ENCODE measurements around the gene GPR146.
A peak's percentile ranks its signal among the peaks of the same experiment; 100 is the strongest.

The GPR146 gene

DNA sequence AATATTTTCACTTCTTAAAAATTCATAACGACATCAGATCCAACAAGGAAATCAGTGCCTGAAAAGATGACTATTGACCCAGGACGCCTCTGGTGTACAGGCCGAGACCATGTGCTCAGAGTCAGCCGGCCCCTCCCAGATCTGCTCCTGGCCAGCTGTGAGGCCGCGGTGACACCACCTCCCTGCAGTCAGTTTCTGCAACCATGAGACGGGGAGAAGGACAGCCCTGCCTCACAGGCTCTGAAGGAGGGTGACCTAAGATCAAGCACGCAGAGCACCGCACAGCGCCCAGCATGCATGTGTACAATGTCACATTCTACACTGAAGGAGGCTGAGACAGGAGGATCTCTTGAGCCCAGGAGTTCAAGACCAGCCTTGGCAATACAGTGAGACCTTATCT lies 40.9 kb downstream of the GPR146 start:
- Histone ChIP-seq H3K4me1 (ENCODE audit: control insufficient read depth, insufficient read depth, low read length, poor library complexity, severe bottlenecking) (peaks cover 33% of the 10 kb centered on the region), H3K36me3 (ENCODE audit: control insufficient read depth, insufficient read depth, low read length) (no peaks in the 10 kb centered on the region), H3K9me3 (ENCODE audit: control insufficient read depth, low read length) (no peaks in the 10 kb centered on the region), H3K27ac (ENCODE audit: low read depth, low read length, severe bottlenecking) (no peak overlapping the region), H3K4me3 (ENCODE audit: extremely low read depth, insufficient read depth, low read length, poor library complexity, severe bottlenecking) (no peak overlapping the region)
- WGBS, 2 experiments (ENCODE audit: insufficient coverage in 2 of 2): 91 to 96% methylated on average over 10 of the region's 10 CpGs

DNA sequence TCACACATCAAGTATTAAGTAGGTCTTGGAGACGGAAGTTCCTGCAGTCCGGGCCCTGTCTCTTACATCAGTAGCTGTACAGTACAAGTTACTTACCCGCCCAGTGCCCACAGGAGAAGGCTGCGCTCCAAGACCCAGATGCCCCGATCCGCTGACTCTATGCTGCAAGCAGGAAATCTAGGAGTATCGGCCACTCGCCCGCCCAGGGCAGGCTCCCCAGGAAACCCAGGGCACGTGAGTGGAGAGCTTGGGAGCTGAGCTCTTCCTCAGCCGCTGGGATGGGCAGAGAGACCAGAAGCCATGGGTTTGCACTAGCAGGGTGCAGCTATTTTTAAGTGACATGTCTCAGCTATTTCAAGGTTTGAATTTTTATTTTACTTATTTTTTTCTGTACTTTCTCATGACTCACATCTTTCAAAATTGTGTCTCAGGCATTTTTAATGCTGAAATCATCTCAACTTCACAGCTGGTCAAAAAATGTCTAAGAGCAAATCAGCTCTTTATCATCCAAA lies 41.6 kb downstream of the GPR146 start:
- Histone ChIP-seq H3K36me3 (ENCODE audit: control insufficient read depth, insufficient read depth, low read length) (no peaks in the 10 kb centered on the region), H3K27ac (ENCODE audit: low read depth, low read length, severe bottlenecking) (no peak overlapping the region), H3K9me3 (ENCODE audit: control insufficient read depth, low read length) (no peaks in the 10 kb centered on the region), H3K4me1 (ENCODE audit: control insufficient read depth, insufficient read depth, low read length, poor library complexity, severe bottlenecking) (peaks cover 35% of the 10 kb centered on the region), H3K4me3 (ENCODE audit: extremely low read depth, insufficient read depth, low read length, poor library complexity, severe bottlenecking) (no peak overlapping the region)
- WGBS, 2 experiments (ENCODE audit: insufficient coverage in 2 of 2): 97 to 99% methylated on average over 11 of the region's 11 CpGs

DNA sequence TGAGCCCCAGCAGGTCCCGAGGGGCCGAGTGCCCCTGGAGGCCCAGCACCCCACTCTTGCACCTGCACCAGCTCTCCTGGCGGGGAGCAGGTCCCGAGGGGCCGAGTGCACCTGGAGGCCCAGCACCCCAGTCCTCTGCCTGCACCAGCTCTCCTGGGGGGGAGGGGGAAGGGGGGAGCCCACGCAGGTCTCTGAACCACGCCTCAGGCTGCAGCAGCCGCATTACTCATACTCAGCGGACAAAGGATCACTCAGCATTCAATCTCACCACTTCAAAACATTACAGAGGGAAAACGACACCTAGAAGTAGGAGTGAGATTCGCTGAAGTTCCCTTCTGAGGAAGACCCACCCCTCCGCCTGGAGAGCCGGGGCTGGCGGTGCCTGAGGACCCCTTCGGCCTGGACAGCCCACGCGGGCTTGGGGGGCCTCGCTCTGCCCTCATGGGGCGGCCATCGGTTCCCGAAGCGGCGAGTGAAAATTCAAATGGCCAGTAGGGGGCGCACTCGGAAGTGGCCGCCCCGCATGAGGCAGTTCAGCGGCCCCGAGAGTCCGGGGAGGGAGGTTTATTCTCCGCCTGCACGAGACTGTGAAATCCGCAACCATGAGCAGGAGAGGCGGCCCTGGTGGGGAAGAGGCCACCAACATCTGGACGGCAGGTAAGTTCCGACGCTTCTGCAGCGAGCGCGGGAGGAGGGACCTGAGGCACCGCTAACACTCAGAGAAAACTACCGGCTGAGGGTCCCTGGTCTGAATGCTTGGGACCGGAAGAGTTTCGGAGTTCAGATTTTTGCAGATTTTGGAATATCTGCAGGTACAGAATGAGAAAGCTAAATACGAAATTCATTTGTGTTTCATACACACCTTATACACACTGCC lies 42.5 kb downstream of the GPR146 start:
- peaks cover 7% of the 10 kb centered on the region for H3K36me3 ChIP-seq (ENCODE audit: control insufficient read depth, insufficient read depth, low read length)
- peaks cover 41% of the 10 kb centered on the region for H3K4me1 ChIP-seq (ENCODE audit: control insufficient read depth, insufficient read depth, low read length, poor library complexity, severe bottlenecking)
- WGBS, 2 experiments (ENCODE audit: insufficient coverage in 2 of 2): 16 to 21% methylated on average over 37 to 39 of the region's 45 CpGs
- no peaks in the 10 kb centered on the region for H3K9me3 ChIP-seq (ENCODE audit: control insufficient read depth, low read length)
- H3K27ac ChIP-seq (ENCODE audit: low read depth, low read length, severe bottlenecking): peak overlapping the region; percentile 70
- peak overlapping the region; percentile 32 for H3K4me3 ChIP-seq (ENCODE audit: extremely low read depth, insufficient read depth, low read length, poor library complexity, severe bottlenecking)

DNA sequence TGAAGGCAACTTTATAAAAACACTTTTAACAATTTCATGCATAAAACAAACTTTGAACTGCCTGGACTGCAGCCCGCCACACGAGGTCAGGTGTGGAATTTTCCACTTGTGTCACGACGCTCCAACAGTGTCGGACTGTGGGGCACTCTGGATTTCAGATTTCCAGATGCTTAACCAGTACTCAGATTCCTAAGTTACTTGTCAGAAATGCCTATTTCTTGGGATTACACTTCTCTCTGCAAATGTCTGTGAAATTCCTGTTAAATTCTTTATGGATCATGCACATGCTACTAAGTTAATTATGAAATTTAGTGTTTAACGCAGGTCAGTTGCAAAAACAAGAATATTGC lies 43.1 kb downstream of the GPR146 start:
- Histone ChIP-seq H3K27ac (ENCODE audit: low read depth, low read length, severe bottlenecking) (peak overlapping the region; percentile 70), H3K9me3 (ENCODE audit: control insufficient read depth, low read length) (no peaks in the 10 kb centered on the region), H3K4me1 (ENCODE audit: control insufficient read depth, insufficient read depth, low read length, poor library complexity, severe bottlenecking) (peaks cover 41% of the 10 kb centered on the region), H3K36me3 (ENCODE audit: control insufficient read depth, insufficient read depth, low read length) (peaks cover 11% of the 10 kb centered on the region), H3K4me3 (ENCODE audit: extremely low read depth, insufficient read depth, low read length, poor library complexity, severe bottlenecking) (peak overlapping the region; percentile 32)
- 77 to 80% methylated on average over 5 of the region's 6 CpGs for WGBS, 2 experiments (ENCODE audit: insufficient coverage in 2 of 2)

DNA sequence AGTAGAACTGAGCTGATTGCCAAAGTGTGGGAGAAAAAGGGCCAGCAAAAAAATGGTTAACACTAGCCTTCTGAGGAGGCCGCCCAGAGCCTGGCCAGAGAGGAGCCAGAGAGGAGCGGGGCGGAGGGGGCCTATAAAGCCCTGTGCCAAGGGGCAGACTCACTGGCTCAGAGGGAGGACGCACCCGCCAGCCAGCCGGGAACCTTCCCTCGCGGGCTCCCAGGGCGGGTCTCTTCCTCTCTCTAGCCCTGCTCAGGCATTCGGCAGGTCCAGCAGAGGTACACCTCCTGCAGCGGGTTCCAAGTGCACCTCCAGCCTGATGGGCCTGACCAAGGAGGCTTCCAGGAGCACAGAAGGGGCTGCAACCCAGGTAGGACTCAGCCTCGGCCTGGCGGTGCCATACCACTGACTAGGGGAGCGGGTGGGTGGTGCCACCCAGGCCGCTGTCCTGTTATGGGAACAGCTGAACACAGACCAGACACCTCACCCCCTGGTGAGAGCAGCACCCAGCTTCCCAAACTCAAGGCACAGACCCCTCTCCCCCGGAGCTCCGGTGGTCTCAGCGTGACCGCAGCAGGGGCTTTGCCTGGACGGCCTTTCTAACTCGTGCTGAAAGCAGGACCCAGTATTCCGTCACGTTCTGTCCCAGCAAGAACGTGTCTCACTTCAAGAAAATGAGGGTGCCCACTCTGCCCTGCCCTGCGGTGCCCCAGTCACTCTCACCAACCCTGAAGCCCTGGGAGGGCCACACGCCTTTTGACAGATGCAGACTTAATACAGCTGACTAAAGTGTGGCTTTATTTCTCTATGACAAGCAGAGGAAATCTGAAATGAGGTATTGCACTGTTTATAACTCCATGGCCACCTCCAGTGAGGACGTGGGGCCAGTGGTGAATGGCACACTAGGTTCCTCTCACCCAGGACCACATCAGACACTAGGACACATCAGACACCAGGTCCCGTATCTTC lies 43.9 kb downstream of the GPR146 start, which contains the start of gene GPER1:
GPER1 (plus strand) TSS at position 162 of the 969 bp plus-strand sequence. CDS start 3,616 bp downstream, outside the sequence.
- Histone ChIP-seq H3K9me3 (ENCODE audit: control insufficient read depth, low read length) (no peaks in the 10 kb centered on the region), H3K4me1 (ENCODE audit: control insufficient read depth, insufficient read depth, low read length, poor library complexity, severe bottlenecking) (peaks cover 41% of the 10 kb centered on the region), H3K36me3 (ENCODE audit: control insufficient read depth, insufficient read depth, low read length) (peaks cover 11% of the 10 kb centered on the region), H3K4me3 (ENCODE audit: extremely low read depth, insufficient read depth, low read length, poor library complexity, severe bottlenecking) (peak within 1 kb of the TSS; percentile 32), H3K27ac (ENCODE audit: low read depth, low read length, severe bottlenecking) (peak within 1 kb of the TSS; percentile 70)
- WGBS, 2 experiments (ENCODE audit: insufficient coverage in 2 of 2): 50 to 53% methylated on average over 23 to 26 of the region's 28 CpGs

DNA sequence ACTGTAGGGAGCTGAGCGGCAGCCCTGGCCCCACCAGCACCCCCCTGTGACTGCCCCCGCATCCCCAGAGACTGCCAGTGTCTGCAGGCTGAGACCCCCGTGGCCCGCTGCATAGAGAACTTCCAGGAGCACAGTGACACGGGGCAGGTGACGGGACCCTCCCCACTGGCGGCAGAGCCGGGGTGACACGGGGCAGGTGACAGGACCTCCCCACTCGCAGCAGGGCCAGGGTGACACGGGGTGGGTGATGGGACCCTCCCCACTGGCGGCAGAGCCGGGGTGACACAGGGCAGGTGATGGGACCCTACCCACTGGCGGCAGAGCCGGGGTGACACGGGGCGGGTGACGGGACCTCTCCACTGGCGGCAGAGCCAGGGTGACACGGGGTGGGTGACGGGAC lies 45.9 kb downstream of the GPR146 start:
- Histone ChIP-seq H3K27ac (ENCODE audit: low read depth, low read length, severe bottlenecking) (no peak overlapping the region), H3K4me1 (ENCODE audit: control insufficient read depth, insufficient read depth, low read length, poor library complexity, severe bottlenecking) (peaks cover 41% of the 10 kb centered on the region), H3K36me3 (ENCODE audit: control insufficient read depth, insufficient read depth, low read length) (peaks cover 16% of the 10 kb centered on the region), H3K9me3 (ENCODE audit: control insufficient read depth, low read length) (no peaks in the 10 kb centered on the region), H3K4me3 (ENCODE audit: extremely low read depth, insufficient read depth, low read length, poor library complexity, severe bottlenecking) (no peak overlapping the region)
- WGBS, 2 experiments (ENCODE audit: insufficient coverage in 2 of 2): 95 to 96% methylated on average over 14 to 21 of the region's 21 CpGs

DNA sequence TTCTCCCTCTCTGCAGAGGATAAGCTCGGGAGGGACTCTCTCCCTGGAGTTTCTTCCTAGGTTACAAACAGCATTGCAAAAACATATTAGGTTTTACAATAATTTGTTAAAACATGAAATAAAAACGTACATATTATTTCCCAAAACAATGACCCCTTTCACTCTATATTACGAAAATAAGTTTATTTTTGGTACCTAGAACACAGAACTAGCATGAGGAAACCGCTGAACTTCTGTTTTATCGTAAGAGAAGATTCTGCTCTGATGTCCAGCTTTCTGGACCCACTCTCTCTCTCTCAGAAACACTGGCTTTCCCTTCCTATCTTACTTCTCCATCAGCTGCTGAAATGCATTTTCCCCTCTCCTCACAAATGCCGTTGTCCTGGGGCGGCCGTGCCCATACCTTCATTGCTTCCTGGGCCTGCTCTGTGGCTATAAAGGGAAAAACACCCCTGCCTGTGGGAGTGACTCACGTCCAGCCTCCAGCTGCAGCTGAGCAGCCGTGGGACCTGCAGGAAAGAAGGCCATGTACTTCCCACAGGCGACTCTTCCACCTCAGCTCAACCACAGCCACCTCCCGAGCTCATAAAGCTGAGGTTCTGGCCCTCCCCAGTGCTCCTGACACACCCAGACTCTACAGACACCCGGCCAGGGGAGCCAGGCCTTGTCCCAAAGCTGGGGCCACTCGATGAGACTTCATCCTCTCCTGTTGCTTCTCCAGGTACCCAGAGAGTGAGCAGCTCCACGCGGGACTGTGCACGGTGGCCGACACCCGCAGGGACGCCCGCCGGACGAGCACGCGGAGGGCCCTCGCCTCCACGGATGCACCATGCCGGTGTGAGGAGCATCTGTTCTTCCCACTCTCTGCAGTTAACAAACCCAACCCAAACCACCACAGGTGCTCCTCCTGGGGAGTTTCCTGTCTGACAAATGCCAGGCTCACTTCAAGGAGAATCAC lies 46.6 kb downstream of the GPR146 start:
- Histone ChIP-seq H3K4me1 (ENCODE audit: control insufficient read depth, insufficient read depth, low read length, poor library complexity, severe bottlenecking) (peaks cover 44% of the 10 kb centered on the region), H3K36me3 (ENCODE audit: control insufficient read depth, insufficient read depth, low read length) (peaks cover 16% of the 10 kb centered on the region), H3K27ac (ENCODE audit: low read depth, low read length, severe bottlenecking) (no peak overlapping the region), H3K4me3 (ENCODE audit: extremely low read depth, insufficient read depth, low read length, poor library complexity, severe bottlenecking) (no peak overlapping the region), H3K9me3 (ENCODE audit: control insufficient read depth, low read length) (no peaks in the 10 kb centered on the region)
- 90 to 95% methylated on average over 21 to 27 of the region's 28 CpGs for WGBS, 2 experiments (ENCODE audit: insufficient coverage in 2 of 2)

DNA sequence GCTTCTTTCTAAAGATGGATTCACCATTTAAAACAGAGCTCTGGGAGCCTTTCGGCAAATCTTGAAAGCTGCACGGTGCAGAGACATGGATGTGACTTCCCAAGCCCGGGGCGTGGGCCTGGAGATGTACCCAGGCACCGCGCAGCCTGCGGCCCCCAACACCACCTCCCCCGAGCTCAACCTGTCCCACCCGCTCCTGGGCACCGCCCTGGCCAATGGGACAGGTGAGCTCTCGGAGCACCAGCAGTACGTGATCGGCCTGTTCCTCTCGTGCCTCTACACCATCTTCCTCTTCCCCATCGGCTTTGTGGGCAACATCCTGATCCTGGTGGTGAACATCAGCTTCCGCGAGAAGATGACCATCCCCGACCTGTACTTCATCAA lies 47.3 kb downstream of the GPR146 start:
- 94 to 95% methylated on average over 16 to 18 of the region's 18 CpGs for WGBS, 2 experiments (ENCODE audit: insufficient coverage in 2 of 2)
- no peak overlapping the region for H3K27ac ChIP-seq (ENCODE audit: low read depth, low read length, severe bottlenecking)
- H3K4me3 ChIP-seq (ENCODE audit: extremely low read depth, insufficient read depth, low read length, poor library complexity, severe bottlenecking): no peak overlapping the region
- peaks cover 16% of the 10 kb centered on the region for H3K36me3 ChIP-seq (ENCODE audit: control insufficient read depth, insufficient read depth, low read length)
- no peaks in the 10 kb centered on the region for H3K9me3 ChIP-seq (ENCODE audit: control insufficient read depth, low read length)
- H3K4me1 ChIP-seq (ENCODE audit: control insufficient read depth, insufficient read depth, low read length, poor library complexity, severe bottlenecking): peaks cover 44% of the 10 kb centered on the region

DNA sequence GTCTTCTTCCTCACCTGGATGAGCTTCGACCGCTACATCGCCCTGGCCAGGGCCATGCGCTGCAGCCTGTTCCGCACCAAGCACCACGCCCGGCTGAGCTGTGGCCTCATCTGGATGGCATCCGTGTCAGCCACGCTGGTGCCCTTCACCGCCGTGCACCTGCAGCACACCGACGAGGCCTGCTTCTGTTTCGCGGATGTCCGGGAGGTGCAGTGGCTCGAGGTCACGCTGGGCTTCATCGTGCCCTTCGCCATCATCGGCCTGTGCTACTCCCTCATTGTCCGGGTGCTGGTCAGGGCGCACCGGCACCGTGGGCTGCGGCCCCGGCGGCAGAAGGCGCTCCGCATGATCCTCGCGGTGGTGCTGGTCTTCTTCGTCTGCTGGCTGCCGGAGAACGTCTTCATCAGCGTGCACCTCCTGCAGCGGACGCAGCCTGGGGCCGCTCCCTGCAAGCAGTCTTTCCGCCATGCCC lies 47.9 kb downstream of the GPR146 start:
- 96 to 97% methylated on average over 37 to 40 of the region's 40 CpGs for WGBS, 2 experiments (ENCODE audit: insufficient coverage in 2 of 2)
- H3K4me1 ChIP-seq (ENCODE audit: control insufficient read depth, insufficient read depth, low read length, poor library complexity, severe bottlenecking): peaks cover 41% of the 10 kb centered on the region
- no peaks in the 10 kb centered on the region for H3K9me3 ChIP-seq (ENCODE audit: control insufficient read depth, low read length)
- H3K27ac ChIP-seq (ENCODE audit: low read depth, low read length, severe bottlenecking): no peak overlapping the region
- peaks cover 16% of the 10 kb centered on the region for H3K36me3 ChIP-seq (ENCODE audit: control insufficient read depth, insufficient read depth, low read length)
- H3K4me3 ChIP-seq (ENCODE audit: extremely low read depth, insufficient read depth, low read length, poor library complexity, severe bottlenecking): no peak overlapping the region

Data from mesodermal cell (in vitro differentiated cells).